Inferior parietal cortex (tissue), 1 donor: Measurements from ENCODE around the gene DPH1.
"Not testable (repeated sequence)": the region's sequence is repeated elsewhere in the genome, so short reads cannot be mapped to it uniquely, and the experiment has no call there.

Source experiments
- DNase-seq: peaks from one replicate; pipeline ENCODE4 v3.0.0-alpha.2; 2016; ENCODE audit errors: extremely low spot score

DPH1 gene

GRCh38 chr17:2008332-2009126, 21.4 kb upstream of the DPH1 start:
- DNase-seq, result no peak

GRCh38 chr17:2009737-2010136, 20.2 kb upstream of the DPH1 start:
- DNase-seq, result no peak

- DNase-seq, result no peak
Observed at GRCh38 chr17:2011411-2012371, 18.3 kb upstream of the DPH1 start.

- no peak for DNase-seq
Observed at GRCh38 chr17:2012499-2012898, 17.5 kb upstream of the DPH1 start.

- DNase-seq, result not testable (repeated sequence)
Observed at GRCh38 chr17:2013220-2013993, 16.5 kb upstream of the DPH1 start.

GRCh38 chr17:2013994-2014317, 16.0 kb upstream of the DPH1 start:
- DNase-seq, result no peak

- DNase-seq, result no peak
Observed at GRCh38 chr17:2015314-2015713, 14.6 kb upstream of the DPH1 start.

GRCh38 chr17:2016494-2016893, 13.5 kb upstream of the DPH1 start:
- DNase-seq, result no peak

GRCh38 chr17:2017274-2017941, 12.5 kb upstream of the DPH1 start:
- no peak for DNase-seq

GRCh38 chr17:2018716-2019510, 11.0 kb upstream of the DPH1 start:
- no peak for DNase-seq

- no peak for DNase-seq
Observed at GRCh38 chr17:2019723-2020122, 10.2 kb upstream of the DPH1 start.

- DNase-seq, result no peak
Observed at GRCh38 chr17:2020721-2021120, 9.2 kb upstream of the DPH1 start.

- DNase-seq, result no peak
Observed at GRCh38 chr17:2022647-2023240, 7.2 kb upstream of the DPH1 start.

- DNase-seq, result no peak
Observed at GRCh38 chr17:2023256-2023655, 6.7 kb upstream of the DPH1 start.

GRCh38 chr17:2023692-2024571, 6.0 kb upstream of the DPH1 start:
- no peak for DNase-seq

- no peak for DNase-seq
Observed at GRCh38 chr17:2024572-2025219, 5.3 kb upstream of the DPH1 start.

GRCh38 chr17:2025220-2025621, 4.7 kb upstream of the DPH1 start, which contains the start of gene RTN4RL1:
Gene RTN4RL1, minus strand, starts transcription at chr17:2025334. Its CDS starts 469 bp downstream, at chr17:2024865.
- DNase-seq, result no peak

- no peak for DNase-seq
Observed at GRCh38 chr17:2025622-2026309, 4.2 kb upstream of the DPH1 start.
